HG02981 (cell line): Measurements from ENCODE around the gene ANXA8.
"Not testable (repeated sequence)": the region's sequence is repeated elsewhere in the genome, so short reads cannot be mapped to it uniquely, and the experiment has no call there.

ENCODE experiments used
- ATAC-seq: cut with Tn5 transposase; IDR thresholded peaks from one replicate; pipeline ENCODE4 v1.9.1; 2021; ENCODE audit warnings: mild to moderate bottlenecking, moderate library complexity; ENCODE audit not compliant: unreplicated experiment

ANXA8 gene, protein sequence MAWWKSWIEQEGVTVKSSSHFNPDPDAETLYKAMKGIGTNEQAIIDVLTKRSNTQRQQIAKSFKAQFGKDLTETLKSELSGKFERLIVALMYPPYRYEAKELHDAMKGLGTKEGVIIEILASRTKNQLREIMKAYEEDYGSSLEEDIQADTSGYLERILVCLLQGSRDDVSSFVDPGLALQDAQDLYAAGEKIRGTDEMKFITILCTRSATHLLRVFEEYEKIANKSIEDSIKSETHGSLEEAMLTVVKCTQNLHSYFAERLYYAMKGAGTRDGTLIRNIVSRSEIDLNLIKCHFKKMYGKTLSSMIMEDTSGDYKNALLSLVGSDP

DNA sequence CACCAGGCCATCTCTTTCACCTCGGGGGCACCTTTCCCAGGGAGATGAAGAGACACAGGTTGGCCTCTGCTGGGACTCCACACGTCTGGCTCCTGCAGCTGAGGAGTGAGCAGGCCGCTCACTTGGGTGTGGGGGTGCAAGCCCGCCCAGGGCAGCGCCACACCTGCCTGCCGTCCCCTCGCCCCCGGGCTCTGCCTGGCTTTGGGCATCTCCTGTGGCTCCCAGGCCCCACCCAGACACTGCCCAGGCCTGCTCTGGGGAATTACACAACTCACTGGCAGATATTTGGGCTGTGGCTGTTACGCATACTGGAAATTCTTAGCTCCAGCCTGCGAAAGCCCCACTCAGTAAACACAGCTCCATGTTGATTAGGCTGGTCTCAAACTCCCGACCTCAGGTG is at the start of gene ANXA8:
Gene ANXA8, minus strand, starts transcription at position 193 of the 400 bp plus-strand sequence. Its CDS starts 182 bp downstream, at position 11.
- not testable (repeated sequence) for ATAC-seq

DNA sequence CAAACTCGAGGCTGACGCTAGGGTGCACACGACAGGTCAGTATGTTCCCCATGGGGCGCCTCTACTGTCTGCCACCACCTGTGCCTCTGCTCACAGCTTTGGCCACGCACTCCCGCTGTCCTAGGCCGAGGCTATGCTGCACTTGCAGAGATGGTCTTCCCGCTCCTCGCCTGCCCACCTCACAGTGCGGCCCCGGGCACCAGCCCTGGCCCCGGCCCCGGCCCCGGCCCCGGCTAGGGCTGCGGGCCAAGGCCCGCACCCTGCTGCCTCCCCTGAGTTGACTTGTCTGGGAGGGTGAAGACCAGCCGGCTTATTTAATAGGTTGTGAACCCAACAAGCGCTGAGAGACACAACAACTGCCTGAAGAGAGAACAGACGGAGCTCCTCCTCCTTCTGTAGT is 39.6 kb upstream of the ANXA8 start, which contains the start of gene AGAP9:
Gene AGAP9, minus strand, starts transcription at position 164 of the 400 bp plus-strand sequence. Its CDS starts 112 bp downstream, at position 52.
- not testable (repeated sequence) for ATAC-seq

DNA sequence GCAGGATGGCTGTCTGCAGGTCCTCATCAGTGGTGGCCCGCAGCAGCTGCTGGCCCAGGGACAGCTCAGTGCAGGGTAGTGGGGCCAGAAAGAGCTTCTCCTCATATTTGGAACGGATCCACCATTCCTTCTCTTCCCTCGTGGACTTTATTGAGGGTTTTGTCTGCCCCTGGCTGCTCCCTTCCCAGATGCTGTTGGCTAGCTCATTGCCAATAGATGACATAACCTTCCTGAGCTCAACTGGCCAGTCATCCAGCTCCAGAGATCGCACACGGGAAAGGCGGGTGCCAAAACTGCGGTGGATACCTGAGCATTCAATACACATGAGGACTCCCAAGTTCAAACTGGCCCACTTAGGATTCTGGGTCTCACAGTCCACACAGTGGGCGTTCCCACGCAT is 18.4 kb upstream of the ANXA8 start:
- not testable (repeated sequence) for ATAC-seq

DNA sequence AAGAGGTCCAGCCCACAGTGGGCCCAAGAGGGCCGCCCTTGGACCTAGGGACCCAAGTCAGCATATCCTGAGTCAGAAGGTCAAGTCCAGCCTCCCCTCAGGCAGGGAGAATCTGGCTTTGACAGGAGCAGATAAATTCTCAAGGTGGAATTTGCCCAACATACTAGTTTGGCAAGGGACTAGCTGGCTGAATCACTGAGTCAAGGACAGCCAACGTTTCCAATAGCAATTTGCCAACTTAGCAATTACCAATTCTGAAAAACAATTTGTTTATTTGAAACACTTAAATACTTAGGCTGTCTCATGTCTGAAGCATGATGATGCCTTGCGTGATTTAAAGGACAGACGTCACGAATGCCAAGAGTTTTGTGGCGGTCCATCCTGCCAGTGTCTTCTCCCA is 10.3 kb upstream of the ANXA8 start:
- not testable (repeated sequence) for ATAC-seq

DNA sequence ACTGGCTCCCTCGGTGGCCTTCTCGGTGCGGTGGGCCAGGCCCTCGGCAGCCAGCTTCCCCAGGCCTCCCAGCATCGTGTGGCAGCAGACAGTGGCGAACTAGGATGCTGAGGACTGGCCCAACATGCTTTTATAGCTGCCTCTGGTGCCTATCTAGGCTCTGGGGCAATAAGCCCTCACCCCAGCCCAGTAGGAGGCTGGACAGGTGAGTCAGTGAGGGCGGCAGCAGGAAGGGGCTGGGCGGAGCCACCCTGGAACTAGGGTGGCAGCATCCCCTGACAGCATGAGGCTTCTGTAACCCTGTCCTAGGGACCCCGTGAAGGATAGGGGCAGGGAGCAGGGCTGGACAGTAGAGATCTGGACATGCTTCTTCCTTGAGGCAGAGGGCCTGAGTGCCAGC is 7.7 kb upstream of the ANXA8 start, which contains the start of gene FAM25G:
Gene FAM25G, minus strand, starts transcription at position 101 of the 400 bp plus-strand sequence. Its CDS starts 26 bp downstream, at position 75.
- not testable (repeated sequence) for ATAC-seq

DNA sequence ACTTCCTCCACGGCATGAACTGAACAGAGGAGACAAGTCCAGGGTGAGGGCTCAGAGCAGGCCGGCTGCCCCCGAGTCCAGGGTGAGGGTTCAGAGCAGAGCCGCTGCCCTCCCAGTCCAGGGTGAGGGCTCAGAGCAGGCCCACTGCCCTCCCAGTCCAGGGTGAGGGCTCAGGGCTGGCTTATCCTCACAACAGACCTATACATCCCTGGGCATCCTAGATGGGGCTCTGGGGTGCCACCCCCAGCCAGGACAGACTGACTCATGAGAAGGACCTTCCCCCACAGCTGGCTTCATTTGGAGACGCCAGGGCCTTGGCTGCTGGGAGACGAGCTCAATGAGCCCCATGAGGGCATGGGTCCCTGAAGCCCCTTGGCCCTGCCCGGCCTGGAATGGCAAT is 5.7 kb upstream of the ANXA8 start:
- not testable (repeated sequence) for ATAC-seq

DNA sequence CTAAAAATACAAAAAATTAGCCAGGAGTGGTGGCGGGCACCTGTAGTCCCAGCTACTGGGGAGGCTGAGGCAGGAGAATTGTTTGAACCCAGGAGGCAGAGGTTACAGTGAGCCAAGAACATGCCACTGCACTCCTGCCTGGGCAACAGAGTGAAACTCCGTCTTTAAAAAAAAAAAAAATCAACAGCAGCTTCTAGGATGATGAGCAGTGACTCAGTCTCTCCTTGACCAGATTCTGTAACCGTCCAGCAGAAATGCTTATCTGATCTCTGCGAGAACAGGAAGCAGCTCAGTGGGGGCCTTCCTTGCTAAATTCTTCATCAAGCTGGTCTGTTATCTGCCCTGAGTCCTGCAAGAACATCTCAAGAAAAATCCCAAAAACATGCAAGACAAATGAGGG is 2.0 kb upstream of the ANXA8 start:
- not testable (repeated sequence) for ATAC-seq

DNA sequence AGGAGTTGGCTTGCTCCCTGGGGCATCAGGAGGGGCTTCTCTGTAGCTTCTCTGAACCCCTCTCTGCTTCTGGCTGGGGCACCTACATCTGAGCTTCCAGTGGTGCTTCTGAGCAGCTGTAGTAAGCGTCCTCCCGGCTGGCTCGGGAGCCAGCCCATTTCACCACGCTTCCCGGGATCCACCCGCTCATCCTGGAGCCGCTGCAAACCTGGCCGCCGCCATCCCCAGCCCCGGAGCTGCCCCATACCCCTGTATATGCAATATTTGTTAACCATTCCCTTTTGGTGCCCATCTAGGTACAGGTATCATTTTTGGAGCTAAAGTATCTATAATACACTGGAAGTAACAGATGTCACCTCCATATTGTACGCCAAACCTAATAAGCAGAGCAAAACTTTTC is 871 bp upstream of the ANXA8 start:
- not testable (repeated sequence) for ATAC-seq

DNA sequence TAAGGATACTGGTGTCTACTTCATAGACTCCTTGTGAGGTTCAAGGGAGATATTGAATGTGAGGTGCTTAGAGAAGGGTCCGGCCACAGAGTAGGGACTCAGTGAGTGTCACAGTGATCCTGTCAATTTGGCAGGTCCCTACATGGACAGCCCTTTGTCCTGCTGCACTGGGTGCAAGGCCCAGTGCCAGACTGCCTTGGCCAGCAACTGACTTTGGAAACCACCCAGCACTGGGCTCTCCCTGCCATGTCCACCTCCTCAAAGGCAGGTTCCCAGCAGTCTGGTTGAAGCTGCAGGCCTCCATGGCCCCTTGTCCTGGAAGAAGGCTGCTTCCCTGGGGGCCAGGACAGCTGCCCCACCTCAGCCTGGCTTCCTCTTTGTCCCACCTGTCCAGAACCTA is 1.5 kb downstream of the ANXA8 start:
- ATAC-seq, result not testable (repeated sequence)

DNA sequence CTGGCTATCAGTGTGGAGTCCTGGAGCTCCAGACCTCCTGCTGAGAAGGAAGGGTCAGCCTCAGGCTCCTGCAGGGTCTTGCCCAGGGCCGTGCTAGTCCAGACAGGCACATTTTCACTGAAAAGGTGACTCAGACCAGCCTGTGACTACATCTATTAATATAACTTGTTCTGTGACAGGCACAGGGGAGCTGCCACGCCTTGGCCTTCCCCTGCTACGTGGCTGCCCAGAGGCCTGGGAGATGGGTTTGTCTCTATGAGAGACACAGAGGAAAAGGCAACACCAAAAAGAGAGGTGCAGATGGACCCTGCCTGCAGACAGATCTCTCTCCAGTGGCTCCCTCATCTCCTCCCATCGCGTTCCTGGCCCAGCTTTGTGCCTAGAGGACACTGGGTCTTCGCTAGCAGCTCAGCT is 2.1 kb downstream of the ANXA8 start:
- ATAC-seq, result not testable (repeated sequence)

DNA sequence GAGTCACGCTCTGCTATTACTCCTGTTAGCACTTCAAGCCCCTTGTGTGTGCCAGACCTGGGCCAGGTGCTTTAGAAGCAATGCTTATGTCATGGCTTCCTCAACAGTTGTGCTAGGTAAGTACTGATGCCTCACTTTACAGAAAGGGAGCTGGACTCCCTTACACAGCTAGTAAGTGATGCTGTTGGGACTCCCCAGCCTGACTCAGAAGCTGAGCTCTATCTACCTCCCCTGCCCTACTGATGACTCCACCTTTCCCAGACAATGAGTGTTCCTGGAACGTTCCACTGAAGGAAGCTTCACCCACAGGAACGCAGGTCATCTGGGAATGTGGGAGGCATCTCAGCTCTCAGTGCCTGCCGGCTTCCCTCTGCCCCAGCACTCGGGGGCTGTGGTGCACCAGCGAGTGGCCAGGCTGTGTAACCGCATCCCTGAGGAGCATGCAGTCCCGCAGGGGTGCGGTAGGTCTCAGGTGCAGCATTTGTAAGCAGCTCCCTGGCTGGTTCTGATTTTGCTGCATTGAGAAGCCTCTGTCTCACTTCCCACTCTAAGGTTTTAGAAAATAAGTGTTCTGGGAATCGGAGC is 2.6 kb downstream of the ANXA8 start:
- not testable (repeated sequence) for ATAC-seq

DNA sequence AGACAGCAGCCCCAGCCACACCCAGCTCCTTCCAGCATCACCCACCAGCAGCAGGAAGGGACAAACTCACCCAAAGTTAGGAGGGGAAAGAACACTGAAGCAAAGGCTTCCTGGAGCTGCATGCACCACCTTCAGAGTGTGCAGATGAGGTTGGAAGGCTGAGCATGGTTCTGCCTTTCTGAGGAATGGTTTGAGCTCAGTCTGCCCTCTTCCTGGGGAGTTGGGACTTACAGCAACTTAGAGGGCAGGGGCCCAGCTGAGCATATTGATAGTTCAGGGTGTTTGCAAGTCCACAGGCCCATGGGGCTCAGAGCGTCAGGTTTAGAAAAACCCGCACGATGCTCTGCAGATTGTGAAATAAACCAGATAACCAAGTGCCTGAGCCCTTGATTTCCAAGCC is 3.8 kb downstream of the ANXA8 start:
- ATAC-seq, result not testable (repeated sequence)

DNA sequence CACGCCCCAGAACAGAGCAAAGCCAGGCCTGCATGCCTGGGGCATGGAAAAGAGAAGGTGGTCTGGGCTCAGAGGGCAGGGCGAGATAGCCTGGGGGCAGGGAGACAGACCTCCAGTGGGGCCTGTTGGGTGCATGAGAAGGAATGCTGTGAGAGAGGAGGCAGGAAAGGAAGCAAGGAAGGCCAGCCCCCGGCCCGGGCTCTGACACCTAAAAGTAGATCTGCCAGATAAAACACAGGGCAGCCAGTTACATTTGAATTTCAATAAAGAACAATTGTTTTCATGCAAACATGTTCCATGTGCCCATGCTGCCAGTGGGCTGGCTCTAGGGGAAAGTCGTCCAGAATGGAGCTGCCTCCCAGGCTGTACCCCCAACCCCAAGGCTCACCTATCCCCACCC is 5.8 kb downstream of the ANXA8 start:
- ATAC-seq, result not testable (repeated sequence)

DNA sequence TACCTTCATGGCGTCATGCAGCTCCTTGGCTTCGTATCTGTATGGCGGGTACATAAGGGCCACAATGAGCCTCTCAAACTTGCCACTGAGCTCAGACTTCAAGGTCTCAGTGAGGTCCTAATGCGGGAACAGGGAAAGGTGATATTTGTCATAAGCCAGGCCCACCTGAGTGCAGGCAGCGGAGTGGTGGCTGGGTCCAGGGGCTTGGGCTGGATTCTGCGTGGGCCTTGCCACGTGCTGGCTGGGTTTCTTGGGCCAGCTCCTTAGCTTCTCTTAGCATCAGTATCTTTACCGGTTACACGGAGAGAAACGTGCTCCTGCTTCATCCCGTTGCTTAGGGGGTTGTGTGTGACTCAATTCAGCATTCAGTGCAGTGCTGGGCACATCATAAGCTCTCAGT is 6.8 kb downstream of the ANXA8 start:
- ATAC-seq, result not testable (repeated sequence)

DNA sequence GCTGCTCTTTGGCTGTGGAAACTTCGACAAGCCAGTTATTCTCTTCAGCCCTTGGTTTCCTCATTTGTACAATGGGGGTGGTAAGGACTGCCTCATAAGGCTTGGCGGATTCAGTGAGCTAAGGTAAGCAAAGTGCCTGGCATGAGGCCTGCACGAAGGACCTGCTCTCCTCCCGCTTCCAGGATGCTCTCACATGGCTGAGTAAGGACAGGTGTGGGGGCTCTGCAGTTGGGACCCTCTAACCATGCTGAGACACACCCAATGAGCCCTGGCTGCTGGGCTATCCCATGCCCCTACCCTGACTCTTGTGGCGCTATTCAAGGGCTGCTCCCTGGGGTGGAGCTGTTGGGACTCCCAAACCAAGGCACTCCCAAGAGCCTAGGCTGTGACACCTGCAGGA is 8.8 kb downstream of the ANXA8 start:
- not testable (repeated sequence) for ATAC-seq

DNA sequence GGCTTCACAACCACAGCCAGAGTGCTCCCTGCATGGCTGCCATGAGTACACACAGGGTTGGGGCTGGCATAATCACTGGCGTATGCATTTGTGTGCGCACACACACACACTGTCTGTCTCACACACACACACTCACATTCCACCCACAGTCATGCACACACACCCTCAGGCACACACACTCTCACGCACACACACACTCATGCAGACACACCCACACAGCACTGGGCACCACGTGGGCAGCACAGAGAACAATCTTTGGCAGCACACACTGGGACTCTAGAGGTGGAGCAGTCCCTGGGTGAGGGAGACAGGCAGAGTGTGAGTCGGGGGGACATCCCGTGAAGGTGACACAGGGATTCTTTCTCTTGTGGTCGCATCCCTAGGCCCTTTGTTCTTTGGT is 10.4 kb downstream of the ANXA8 start:
- not testable (repeated sequence) for ATAC-seq

DNA sequence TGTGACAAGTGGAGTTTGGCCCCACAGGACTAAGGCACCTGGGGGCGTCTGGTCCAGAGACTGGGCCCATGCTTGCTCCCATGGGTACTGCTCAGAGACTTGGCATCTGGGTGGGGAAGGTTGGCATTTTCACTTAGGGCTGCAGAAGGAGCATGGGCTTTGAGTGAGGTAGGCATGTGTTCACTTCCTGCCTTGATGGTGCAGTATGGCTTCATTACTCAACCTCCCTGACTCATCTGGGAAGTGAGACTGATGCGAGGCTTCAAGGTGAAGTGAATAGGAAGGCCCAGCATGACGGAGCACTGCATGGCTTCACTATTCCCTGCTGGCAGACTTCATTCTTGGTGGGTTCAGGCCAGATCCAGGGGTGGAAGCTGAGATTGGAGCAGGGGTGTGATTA is 11.3 kb downstream of the ANXA8 start:
- ATAC-seq, result not testable (repeated sequence)

DNA sequence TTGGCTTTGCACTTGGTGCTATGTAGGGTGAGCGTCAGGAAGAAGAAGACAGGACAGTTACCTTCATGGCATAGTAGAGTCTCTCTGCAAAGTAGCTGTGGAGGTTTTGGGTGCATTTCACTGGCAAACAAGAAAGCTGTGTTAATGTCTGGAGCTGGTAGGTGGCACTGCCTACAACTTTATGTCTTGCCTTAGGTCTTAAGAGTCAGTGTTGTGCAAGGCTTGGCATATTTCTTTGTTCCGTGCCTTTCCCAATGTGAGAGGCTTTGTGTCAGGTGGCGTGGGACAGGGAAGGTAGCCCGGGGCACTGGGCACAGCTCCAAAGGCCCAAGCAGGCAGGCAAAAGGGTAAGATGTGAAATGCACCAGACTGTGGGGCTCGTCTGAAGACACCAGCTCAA is 11.8 kb downstream of the ANXA8 start:
- not testable (repeated sequence) for ATAC-seq

DNA sequence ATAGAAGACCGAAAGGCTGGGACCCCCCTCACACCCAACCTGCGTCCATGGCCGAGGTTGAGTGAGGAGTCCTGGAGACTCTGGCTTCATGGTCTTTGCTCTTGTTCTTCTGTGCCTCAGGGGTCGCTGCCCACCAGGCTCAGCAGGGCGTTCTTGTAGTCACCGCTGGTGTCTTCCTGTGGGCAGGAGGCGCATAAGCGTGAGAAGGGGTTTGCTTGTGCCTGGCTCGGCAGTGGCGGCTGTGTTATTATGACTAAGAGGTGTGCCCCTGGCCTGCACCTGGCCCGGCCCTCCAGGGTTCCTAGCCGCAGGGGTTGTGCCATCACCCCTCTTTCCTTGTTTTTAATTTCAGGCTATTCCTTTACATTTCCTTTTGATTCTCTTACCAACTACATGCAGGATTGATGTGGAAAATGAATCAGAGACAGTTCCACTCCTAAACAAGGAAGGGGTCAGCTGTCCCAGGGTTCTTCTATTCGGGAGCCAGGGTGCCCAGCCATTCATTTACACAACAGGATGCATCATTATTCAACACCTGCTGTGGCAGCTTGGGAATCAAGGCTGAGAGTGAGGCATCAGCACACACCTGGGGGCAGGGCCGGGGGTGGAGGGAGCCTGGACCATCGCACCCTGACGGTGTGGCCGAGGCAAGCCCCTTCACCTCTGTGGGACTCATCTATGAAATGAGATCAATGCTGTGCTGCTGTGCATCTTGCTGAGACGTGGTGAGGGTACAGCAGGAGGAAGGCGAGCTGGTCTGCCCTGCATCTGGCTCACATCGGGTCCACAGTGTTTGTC is 15.0 kb downstream of the ANXA8 start:
- ATAC-seq, result not testable (repeated sequence)

DNA sequence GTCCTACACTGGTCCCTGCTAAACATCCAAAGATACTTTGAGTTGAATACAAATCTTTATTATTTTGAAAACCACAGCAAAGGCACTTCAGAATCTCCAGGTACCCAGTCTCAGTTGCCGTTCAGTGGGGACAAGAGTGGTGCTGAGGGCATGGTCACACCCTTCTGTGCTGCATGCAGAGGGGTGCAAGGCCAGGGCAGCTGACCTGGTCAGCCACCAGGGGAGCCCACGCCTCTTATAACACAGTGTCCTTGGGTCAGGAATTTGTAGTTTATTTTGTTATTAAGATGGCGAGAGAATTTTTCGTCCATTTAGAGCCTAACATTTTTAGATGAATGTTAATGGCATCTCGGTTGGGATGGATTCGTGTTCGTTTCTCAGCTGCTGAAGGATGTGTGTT is 16.0 kb downstream of the ANXA8 start:
- not testable (repeated sequence) for ATAC-seq

DNA sequence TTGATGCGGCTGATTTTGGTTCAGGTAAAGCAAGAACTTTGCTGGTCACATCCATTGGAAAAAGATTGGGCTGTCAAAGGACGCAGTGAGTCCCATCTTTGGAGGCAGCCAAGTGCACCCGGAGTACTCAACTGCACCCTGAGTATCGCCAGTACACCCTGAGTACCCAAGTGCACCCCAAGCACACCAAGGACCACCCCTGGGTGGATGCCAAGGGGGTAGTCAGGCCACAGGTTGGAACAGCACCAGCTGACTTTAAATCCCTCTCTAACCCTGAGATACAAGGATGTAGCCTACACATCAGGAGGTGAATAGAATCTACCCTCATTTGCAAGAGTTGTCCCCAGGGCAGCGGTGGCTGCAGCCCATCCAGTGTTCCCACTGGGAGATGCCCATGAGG is 16.5 kb downstream of the ANXA8 start:
- not testable (repeated sequence) for ATAC-seq
